PC-9 (cell line): ENCODE measurements around the gene CAPN9. TPM values are rescaled to one million over a fixed set of nuclear protein-coding genes. Genes with fewer than 3 reads are reported as not detected.

ENCODE experiments used
- BruUV-seq: library from RNA; stranded (reverse); fragments of 400-500 nt; replicated peaks from 2 replicates; lab custom pipeline; 2021; lab: Mats Ljungman, UMichigan
- CTCF ChIA-PET: fragments of 300-600 bp; sonication (Branson Sonifier 250); formaldehyde crosslinking; loops from one replicate; lab custom pipeline; 2022; ENCODE audit warnings: antibody characterized with exemption; lab: Charles Lee
- POLR2A ChIA-PET: fragments of 300-600 bp; sonication (Branson Sonifier 250); formaldehyde crosslinking; loops from one replicate; lab custom pipeline; 2022; ENCODE audit warnings: antibody characterized with exemption; ENCODE audit not compliant: unreplicated experiment; lab: Charles Lee
- DNase-seq, 2 experiments: peaks; one replicate each; pipeline versions ENCODE4 v3.0.0 to v3.0.0-alpha.2; 2015 to 2022; ENCODE audit warnings: mixed read lengths in 1 of 2
- H2AFZ ChIP-seq: fragments of 200-600 bp; sonication (generic); 2 replicates; pipeline ENCODE4 v1.8.1; 2017; ENCODE audit warnings: antibody characterized with exemption
- H3F3A ChIP-seq: fragments of 200-600 bp; sonication (generic); 2 replicates; pipeline ENCODE4 v1.8.1; 2017; ENCODE audit warnings: antibody characterized with exemption, mild to moderate bottlenecking, low read depth; ENCODE audit not compliant: insufficient read depth
- H3K27ac ChIP-seq: fragments of 200-600 bp; sonication (generic); 2 replicates; pipeline ENCODE4 v1.6.1; 2016; ENCODE audit warnings: mixed run types
- H3K27me3 ChIP-seq: fragments of 200-600 bp; sonication (generic); 2 replicates; pipeline ENCODE4 v1.6.1; 2016; ENCODE audit warnings: low read depth, mixed run types; ENCODE audit not compliant: insufficient read depth
- H3K36me3 ChIP-seq: fragments of 200-600 bp; sonication (generic); 2 replicates; pipeline ENCODE4 v1.6.1; 2016; ENCODE audit warnings: low read depth, mixed run types
- H3K4me1 ChIP-seq: fragments of 200-600 bp; sonication (generic); replicated peaks from 2 replicates; pipeline ENCODE4 v1.6.1; 2016; ENCODE audit warnings: mixed run types; ENCODE audit not compliant: insufficient read depth
- H3K4me2 ChIP-seq: fragments of 200-600 bp; sonication (generic); 2 replicates; pipeline ENCODE4 v1.6.1; 2017; ENCODE audit warnings: mixed run types
- H3K4me3 ChIP-seq: fragments of 200-600 bp; sonication (generic); 2 replicates; pipeline ENCODE4 v1.6.1; 2016; ENCODE audit warnings: mixed run types
- H3K79me2 ChIP-seq: fragments of 200-600 bp; sonication (generic); 2 replicates; pipeline ENCODE4 v1.6.1; 2017; ENCODE audit warnings: low read depth, mixed run types
- H3K9me2 ChIP-seq: fragments of 200-600 bp; sonication (generic); 2 replicates; pipeline ENCODE4 v1.8.1; 2017; ENCODE audit warnings: mild to moderate bottlenecking; ENCODE audit not compliant: insufficient read depth
- H3K9me3 ChIP-seq: fragments of 200-600 bp; sonication (generic); 2 replicates; pipeline ENCODE4 v1.8.1; 2016; ENCODE audit warnings: low read depth; ENCODE audit not compliant: insufficient read depth
- H4K20me1 ChIP-seq: fragments of 200-600 bp; sonication (generic); 2 replicates; pipeline ENCODE4 v1.8.1; 2017; ENCODE audit not compliant: insufficient read depth
- CTCF ChIP-seq: fragments of 200-600 bp; sonication (generic); conservative IDR thresholded peaks from 2 replicates; pipeline ENCODE4 v1.6.1; 2017; ENCODE audit warnings: mixed run types, antibody characterized with exemption, mild to moderate bottlenecking, moderate library complexity
- EZH2 ChIP-seq: fragments of 200-600 bp; sonication (generic); IDR thresholded peaks from 2 replicates; pipeline ENCODE4 v1.8.0; 2017; ENCODE audit warnings: antibody characterized with exemption, low read depth
- intact Hi-C: fragments of 100-400 bp; cut with micrococcal nuclease; formaldehyde crosslinking; loops from one replicate; pipeline ENCODE4 v1.10.0; 2022; ENCODE audit not compliant: unreplicated experiment
- total RNA-seq: library from RNA; stranded (reverse); gene quantifications from 2 replicates; pipeline ENCODE4 v1.2.3, GENCODE V29; 2021

Gene CAPN9
- total RNA-seq, 1 experiment from 2014 or later: not detected

GRCh38 chr1:230768903-230769570, 21.8 kb downstream of the CAPN9 start:
- Histone ChIP-seq H3K27ac (no peak overlapping the region), H3K4me3 (no peak overlapping the region), H3K9me3 (no peaks in the 10 kb centered on the region), H2AFZ (no peak overlapping the region), H3K4me2 (peak overlapping the region; percentile 12), H3K36me3 (no peaks in the 10 kb centered on the region), H3K79me2 (no peaks in the 10 kb centered on the region), H3F3A (peaks cover 3% of the 10 kb centered on the region; the same call in 1 of the 2 replicates), H4K20me1 (no peaks in the 10 kb centered on the region), H3K4me1 (peaks cover 11% of the 10 kb centered on the region; the same call in 1 of the 2 replicates), H3K27me3 (peaks cover 13% of the 10 kb centered on the region; the same call in 1 of the 2 replicates), H3K9me2 (no peaks in the 10 kb centered on the region)
- BruUV-seq: no TSS peak
- ChIA-PET POLR2A (no interaction called here), CTCF (no interaction called here)
- peak; percentile 35 to 87 for DNase-seq
- intact Hi-C loops: loop anchor here (5.0 kb wide), 1 partner anchor 87 kb away; no protein-coding TSS in a partner anchor
- TF ChIP-seq EZH2 (no peak), CTCF (no peak)

- Histone ChIP-seq H2AFZ (no peak overlapping the region), H3K79me2 (no peaks in the 10 kb centered on the region), H3K9me3 (no peaks in the 10 kb centered on the region), H3K4me1 (peaks cover 11% of the 10 kb centered on the region; the same call in 1 of the 2 replicates), H4K20me1 (no peaks in the 10 kb centered on the region), H3K27ac (no peak overlapping the region), H3F3A (peaks cover 3% of the 10 kb centered on the region; the same call in 1 of the 2 replicates), H3K9me2 (no peaks in the 10 kb centered on the region), H3K4me2 (no peak overlapping the region), H3K27me3 (peaks cover 15% of the 10 kb centered on the region; the same call in 1 of the 2 replicates), H3K4me3 (no peak overlapping the region), H3K36me3 (no peaks in the 10 kb centered on the region)
- no peak for TF ChIP-seq EZH2
- TF ChIP-seq CTCF: no peak
- no TSS peak for BruUV-seq
- DNase-seq: no peak
- ChIA-PET POLR2A (no interaction called here), CTCF (no interaction called here)
- intact Hi-C loops: no loop called here
Measured at GRCh38 chr1:230770317-230770716, 23.1 kb downstream of the CAPN9 start.

- Histone ChIP-seq H3K9me2 (no peaks in the 10 kb centered on the region), H3F3A (peaks cover 3% of the 10 kb centered on the region; the same call in 1 of the 2 replicates), H3K4me1 (peaks cover 11% of the 10 kb centered on the region; the same call in 1 of the 2 replicates), H3K4me3 (no peak overlapping the region), H3K9me3 (no peaks in the 10 kb centered on the region), H3K27ac (no peak overlapping the region), H3K79me2 (no peaks in the 10 kb centered on the region), H3K36me3 (no peaks in the 10 kb centered on the region), H3K27me3 (peaks cover 22% of the 10 kb centered on the region), H2AFZ (no peak overlapping the region), H3K4me2 (no peak overlapping the region), H4K20me1 (no peaks in the 10 kb centered on the region)
- ChIA-PET POLR2A (no interaction called here), CTCF (interaction anchor here (0.6 kb wide), 1 partner anchor 137 kb away, joined by 13 read pairs; no protein-coding TSS in a partner anchor)
- intact Hi-C loops: loop anchor here (2.0 kb wide), 3 partner anchors 29 to 139 kb away; partner anchors contain the start of gene COG2
- no TSS peak for BruUV-seq
- no peak for TF ChIP-seq EZH2
- TF ChIP-seq CTCF: no peak
- DNase-seq: no peak
Measured at GRCh38 chr1:230771773-230772354, 24.7 kb downstream of the CAPN9 start.
